Activated naive CD8-positive, alpha-beta T cell treated with anti-CD3 and anti-CD28 coated beads, Interleukin-2, amount 10 ng/mL, durations not matched to agents 7 days and 5 days (primary cell): ENCODE data around the gene SORCS1. TPM values are rescaled to one million over a fixed set of nuclear protein-coding genes. Genes with fewer than 3 reads are reported as not detected.

Experiments
- ATAC-seq: fragments of 150-1000 bp; cut with Tn5 transposase; one replicate; pipeline ENCODE4 v1.10.0; 2021; ENCODE audit warnings: low read depth, moderate library complexity
- POLR2A ChIA-PET: fragments of 350-600 bp; sonication (Branson Sonifier 250); formaldehyde crosslinking; loops from one replicate; lab custom pipeline; 2021; ENCODE audit warnings: antibody characterized with exemption; lab: Charles Lee
- DNase-seq: peaks from one replicate; pipeline ENCODE4 v3.0.0; 2021
- H3K27ac Mint-ChIP-seq: one replicate; pipeline ENCODE4 v1.8.0; 2022; ENCODE audit warnings: mild to moderate bottlenecking, mixed read lengths
- H3K27me3 Mint-ChIP-seq: one replicate; pipeline ENCODE4 v1.8.0; 2022; ENCODE audit warnings: mild to moderate bottlenecking, moderate library complexity, mixed read lengths
- H3K36me3 Mint-ChIP-seq: one replicate; pipeline ENCODE4 v1.8.0; 2021; ENCODE audit warnings: mild to moderate bottlenecking, mixed read lengths
- H3K4me1 Mint-ChIP-seq: one replicate; pipeline ENCODE4 v1.8.0; 2021; ENCODE audit warnings: mixed read lengths
- H3K4me3 Mint-ChIP-seq: one replicate; pipeline ENCODE4 v1.8.0; 2022; ENCODE audit warnings: mild to moderate bottlenecking, moderate library complexity, mixed read lengths
- H3K9me3 Mint-ChIP-seq: one replicate; pipeline ENCODE4 v1.8.0; 2021; ENCODE audit warnings: mixed read lengths
- total RNA-seq, 2 experiments: library from RNA; stranded (reverse); gene quantifications; one replicate each; pipeline ENCODE4 v1.2.3, GENCODE V29; 2021

Gene SORCS1
- total RNA-seq, 2 experiments from 2014 or later, result not detected

DNA sequence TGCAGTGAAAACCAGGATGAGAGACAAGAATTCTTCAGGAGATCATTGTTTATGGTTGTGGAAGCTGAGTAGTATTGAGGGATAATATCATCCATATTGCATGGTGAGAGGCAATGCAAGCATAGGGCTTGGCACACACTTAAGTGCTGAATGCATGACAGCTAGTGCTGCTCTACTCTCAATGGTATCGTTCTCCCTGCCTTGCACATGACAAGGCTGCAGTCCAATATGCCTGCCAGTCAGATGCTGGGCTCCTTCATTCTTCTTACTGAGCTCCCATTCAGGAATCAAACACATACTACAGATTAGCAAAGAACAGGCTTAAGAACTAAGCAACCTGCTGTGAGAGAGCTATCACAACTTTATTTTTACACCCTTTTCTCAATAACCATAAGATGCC, 72.2 kb downstream of the SORCS1 start:
- Mint-ChIP-seq H3K4me3 (no peak overlapping the region), H3K36me3 (no peaks in the 10 kb centered on the region), H3K27me3 (no peaks in the 10 kb centered on the region), H3K27ac (no peak overlapping the region), H3K4me1 (no peaks in the 10 kb centered on the region), H3K9me3 (peaks cover 6% of the 10 kb centered on the region)
- ATAC-seq (no peak), DNase-seq (no peak)
- POLR2A ChIA-PET, result no interaction called here

DNA sequence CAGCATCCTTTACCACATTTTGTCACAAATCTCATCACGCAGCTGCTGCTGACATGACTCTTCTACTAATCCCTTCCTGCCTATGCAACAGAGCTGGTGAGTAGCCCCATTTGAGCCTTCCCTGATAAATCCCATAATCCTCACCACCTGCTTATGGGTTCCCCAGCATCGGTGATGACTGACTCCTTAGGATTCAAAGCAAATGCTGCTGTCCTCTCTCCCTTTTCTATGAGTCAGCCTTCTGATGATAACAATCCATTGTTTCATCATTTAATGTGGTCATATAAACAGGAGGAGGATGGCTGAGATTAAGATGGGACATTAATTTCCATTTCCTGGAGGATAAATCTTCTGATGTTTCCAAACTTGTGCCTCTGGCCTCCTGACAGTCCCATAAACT, 73.4 kb downstream of the SORCS1 start:
- H3K4me1 Mint-ChIP-seq, result no peaks in the 10 kb centered on the region
- H3K27me3 Mint-ChIP-seq, result no peaks in the 10 kb centered on the region
- ATAC-seq, result no peak
- POLR2A ChIA-PET, result no interaction called here
- H3K27ac Mint-ChIP-seq, result no peak overlapping the region
- H3K9me3 Mint-ChIP-seq, result peaks cover 6% of the 10 kb centered on the region
- no peak overlapping the region for H3K4me3 Mint-ChIP-seq
- H3K36me3 Mint-ChIP-seq, result no peaks in the 10 kb centered on the region
- DNase-seq, result no peak

DNA sequence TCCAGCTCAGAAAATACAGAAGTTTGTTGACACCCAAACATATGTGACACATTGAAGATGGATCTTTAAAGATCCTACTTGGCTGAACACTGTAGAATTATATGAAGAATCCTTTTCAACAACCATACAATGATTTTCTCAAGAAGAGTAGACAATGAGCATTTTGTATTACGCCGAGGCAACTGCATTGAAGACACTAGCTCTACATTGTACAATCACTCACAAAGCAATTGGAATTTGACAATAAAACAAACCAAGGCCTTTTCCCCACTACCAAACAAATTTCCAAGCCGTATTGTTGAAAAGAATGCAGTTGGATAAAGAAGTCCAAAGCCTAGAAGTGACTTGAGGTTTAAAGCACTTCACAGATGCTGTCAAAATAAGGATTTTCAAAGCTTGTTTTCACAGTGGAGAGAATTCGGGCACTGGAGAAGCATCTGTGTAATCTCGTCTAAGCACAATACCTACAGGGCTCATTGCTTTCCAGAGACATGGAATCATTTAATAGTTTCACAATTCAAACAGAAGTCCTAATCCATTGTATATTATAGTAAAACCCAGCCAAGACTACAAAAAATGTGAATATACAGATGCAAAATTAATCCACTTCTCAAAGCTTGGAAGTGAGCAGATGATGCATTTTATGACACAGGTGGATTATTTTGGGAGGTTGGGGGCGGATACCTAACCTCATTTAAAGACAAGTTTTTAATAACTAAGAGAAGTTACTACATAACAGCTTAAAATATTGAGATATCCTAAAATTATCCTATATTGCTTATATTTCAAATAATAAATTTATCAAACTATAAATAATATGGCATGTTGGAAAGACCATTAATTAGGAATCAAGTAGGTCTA, 78.6 kb downstream of the SORCS1 start:
- H3K27ac Mint-ChIP-seq, result no peak overlapping the region
- POLR2A ChIA-PET, result no interaction called here
- no peak overlapping the region for H3K4me3 Mint-ChIP-seq
- H3K9me3 Mint-ChIP-seq, result peaks cover 6% of the 10 kb centered on the region
- H3K4me1 Mint-ChIP-seq, result no peaks in the 10 kb centered on the region
- no peaks in the 10 kb centered on the region for H3K36me3 Mint-ChIP-seq
- H3K27me3 Mint-ChIP-seq, result no peaks in the 10 kb centered on the region
- DNase-seq, result no peak
- no peak for ATAC-seq

DNA sequence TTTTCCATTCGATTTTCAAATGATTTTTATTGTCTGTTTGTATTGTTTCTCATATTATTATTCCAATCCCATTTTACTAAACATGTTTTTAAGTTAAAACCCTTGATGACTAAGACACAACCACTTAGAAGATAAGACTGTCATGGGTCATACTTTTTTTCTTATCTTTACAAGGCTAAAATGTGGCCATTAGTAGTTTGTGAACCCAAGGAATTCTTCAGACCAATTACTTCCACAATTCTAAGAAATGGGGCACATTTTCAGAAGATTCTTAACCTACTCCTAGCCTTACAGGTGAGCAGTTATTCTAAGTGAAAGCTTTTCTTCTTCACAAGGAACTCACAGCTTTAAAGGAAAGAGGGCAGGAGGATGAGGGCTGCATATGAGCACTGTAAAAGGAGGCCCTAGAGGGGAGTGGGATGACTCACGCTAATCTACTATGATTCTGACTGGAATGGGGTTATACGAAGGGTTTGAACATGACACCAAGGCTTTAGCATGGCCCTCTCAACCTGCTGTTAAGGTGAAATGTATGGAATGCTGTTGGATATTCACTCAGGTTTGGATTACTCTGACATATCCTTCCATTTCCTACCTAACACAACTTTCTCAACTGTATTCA, 81.0 kb downstream of the SORCS1 start:
- ATAC-seq (no peak), DNase-seq (no peak)
- Mint-ChIP-seq H3K4me3 (no peak overlapping the region), H3K27me3 (no peaks in the 10 kb centered on the region), H3K36me3 (no peaks in the 10 kb centered on the region), H3K27ac (no peak overlapping the region), H3K4me1 (no peaks in the 10 kb centered on the region), H3K9me3 (peaks cover 2% of the 10 kb centered on the region)
- POLR2A ChIA-PET, result no interaction called here

DNA sequence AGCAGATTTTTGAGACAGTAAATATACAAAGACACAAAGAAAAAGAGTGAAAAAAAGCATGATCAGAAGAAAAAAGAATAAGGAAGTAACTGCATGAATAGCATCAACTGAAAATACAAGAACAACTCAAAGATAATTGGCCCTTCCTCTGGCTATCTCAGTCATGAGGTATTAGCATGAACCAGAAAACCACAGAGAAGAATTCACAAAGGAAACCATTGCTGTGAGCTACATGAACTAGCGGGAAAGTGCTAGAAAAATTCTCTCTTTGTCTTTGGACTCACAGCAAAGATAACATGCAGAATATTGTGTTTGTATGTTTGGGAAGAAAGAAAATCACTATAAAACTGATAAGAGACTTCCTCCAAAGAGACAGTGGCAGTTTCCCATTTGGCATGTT, 82.9 kb downstream of the SORCS1 start:
- Mint-ChIP-seq H3K4me1 (no peaks in the 10 kb centered on the region), H3K9me3 (no peaks in the 10 kb centered on the region), H3K36me3 (no peaks in the 10 kb centered on the region), H3K4me3 (no peak overlapping the region), H3K27ac (no peak overlapping the region), H3K27me3 (no peaks in the 10 kb centered on the region)
- no peak for DNase-seq
- ATAC-seq, result no peak
- POLR2A ChIA-PET, result no interaction called here

DNA sequence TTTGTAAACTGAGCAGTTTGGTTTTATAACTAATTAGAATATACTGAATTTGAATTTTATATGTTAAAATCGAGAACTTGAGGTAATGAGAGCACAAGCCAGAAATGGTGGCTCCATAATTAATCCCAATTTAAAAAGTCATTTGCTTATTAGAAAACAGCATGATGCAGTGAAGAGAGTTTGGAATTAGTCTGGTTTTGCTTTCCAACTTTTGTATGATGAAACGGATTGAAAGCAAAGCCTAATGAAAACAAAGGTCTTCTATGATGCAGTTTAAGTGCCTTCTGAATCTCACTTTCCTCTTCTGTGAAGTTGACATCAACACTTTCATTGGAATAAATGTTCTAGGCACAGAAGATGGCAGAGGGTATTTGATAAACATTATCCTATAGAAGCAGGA, 89.4 kb downstream of the SORCS1 start:
- Mint-ChIP-seq H3K27ac (no peak overlapping the region), H3K27me3 (no peaks in the 10 kb centered on the region), H3K36me3 (no peaks in the 10 kb centered on the region), H3K9me3 (no peaks in the 10 kb centered on the region), H3K4me1 (no peaks in the 10 kb centered on the region), H3K4me3 (no peak overlapping the region)
- ATAC-seq (no peak), DNase-seq (no peak)
- POLR2A ChIA-PET, result no interaction called here

DNA sequence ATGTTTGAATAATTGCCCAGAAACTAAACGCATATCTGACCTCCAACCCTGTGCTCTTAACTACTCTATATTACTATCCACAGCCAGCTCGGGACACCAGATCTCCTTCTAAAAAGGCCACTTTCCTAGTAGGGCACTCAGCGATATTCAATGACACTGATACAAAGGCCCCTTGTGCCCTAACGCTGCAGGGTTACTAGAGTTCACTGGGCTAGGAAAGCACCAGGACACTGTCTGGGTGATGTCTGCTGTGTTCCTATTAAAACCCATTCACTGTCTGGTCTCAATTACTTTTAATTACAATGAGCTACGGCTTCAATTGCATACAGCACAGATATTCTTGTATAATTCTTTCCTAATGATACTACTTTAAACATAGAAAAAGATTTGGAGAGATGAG, 91.7 kb downstream of the SORCS1 start:
- ATAC-seq (no peak), DNase-seq (no peak)
- H3K4me3 Mint-ChIP-seq, result no peak overlapping the region
- no peaks in the 10 kb centered on the region for H3K27me3 Mint-ChIP-seq
- POLR2A ChIA-PET, result no interaction called here
- H3K9me3 Mint-ChIP-seq, result no peaks in the 10 kb centered on the region
- no peaks in the 10 kb centered on the region for H3K4me1 Mint-ChIP-seq
- H3K36me3 Mint-ChIP-seq, result no peaks in the 10 kb centered on the region
- no peak overlapping the region for H3K27ac Mint-ChIP-seq

DNA sequence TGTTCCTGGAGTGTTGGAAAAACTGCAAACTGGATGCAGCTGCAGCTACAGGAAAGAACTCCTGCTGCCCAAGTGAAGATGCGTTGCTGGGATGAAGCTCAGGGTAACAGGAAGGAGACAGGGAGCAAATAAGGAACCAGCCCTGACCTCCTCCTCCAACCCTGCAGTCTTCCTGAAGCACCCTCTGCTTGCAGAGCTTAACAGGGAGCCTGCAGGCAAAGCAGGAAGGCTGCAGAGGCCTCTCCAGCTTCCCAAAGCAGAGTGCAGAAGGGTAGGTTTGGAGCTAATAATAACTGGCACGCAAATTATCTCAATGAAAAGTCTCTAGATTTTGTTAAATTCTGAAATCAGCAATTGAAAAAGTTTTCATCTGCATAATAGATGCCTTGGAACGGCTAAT, 92.5 kb downstream of the SORCS1 start:
- POLR2A ChIA-PET, result no interaction called here
- Mint-ChIP-seq H3K36me3 (no peaks in the 10 kb centered on the region), H3K27ac (no peak overlapping the region), H3K9me3 (no peaks in the 10 kb centered on the region), H3K4me1 (no peaks in the 10 kb centered on the region), H3K4me3 (no peak overlapping the region), H3K27me3 (no peaks in the 10 kb centered on the region)
- DNase-seq (no peak), ATAC-seq (no peak)

DNA sequence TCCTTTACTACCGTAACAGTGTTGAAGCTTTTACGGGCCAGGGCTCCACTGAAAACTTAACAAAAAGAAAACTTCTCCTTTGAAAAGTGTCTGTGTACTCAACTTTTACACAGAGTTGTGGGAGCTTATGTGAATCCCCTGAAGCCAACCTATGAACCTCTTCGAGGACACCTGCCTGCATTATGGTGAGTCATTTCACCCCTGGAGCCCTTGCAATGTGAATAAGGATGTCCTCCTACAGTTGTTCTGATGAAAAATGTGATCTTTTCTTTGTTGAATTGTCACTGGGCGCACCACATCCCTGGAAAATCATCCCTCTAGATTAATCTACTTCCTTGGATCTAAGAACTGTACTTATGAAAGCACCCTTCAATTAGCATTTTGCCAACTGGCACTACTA, 93.2 kb downstream of the SORCS1 start:
- no peak overlapping the region for H3K4me3 Mint-ChIP-seq
- no peak overlapping the region for H3K27ac Mint-ChIP-seq
- no peak for DNase-seq
- no peaks in the 10 kb centered on the region for H3K36me3 Mint-ChIP-seq
- H3K4me1 Mint-ChIP-seq, result no peaks in the 10 kb centered on the region
- no peaks in the 10 kb centered on the region for H3K9me3 Mint-ChIP-seq
- no peak for ATAC-seq
- POLR2A ChIA-PET, result no interaction called here
- H3K27me3 Mint-ChIP-seq, result no peaks in the 10 kb centered on the region

DNA sequence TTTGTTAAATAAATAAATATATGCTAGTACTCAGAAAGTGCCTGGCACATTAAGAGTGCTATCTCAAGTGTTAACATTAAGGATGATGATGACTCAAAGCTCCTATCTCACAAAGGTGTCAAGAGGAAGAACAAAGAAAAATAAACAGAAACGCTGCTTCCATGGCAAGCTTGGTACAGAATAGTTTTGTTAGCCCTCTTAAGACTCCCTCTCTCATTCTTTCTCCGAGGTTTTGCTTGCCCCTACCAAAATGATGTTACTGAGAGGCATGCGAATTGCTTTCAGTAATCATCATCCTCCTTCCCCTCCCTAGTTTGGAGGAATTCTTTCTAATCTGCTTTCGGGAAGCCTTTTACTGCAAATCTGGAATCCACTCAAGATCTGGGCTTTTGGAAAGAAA, 96.7 kb downstream of the SORCS1 start:
- Mint-ChIP-seq H3K4me3 (no peak overlapping the region), H3K27me3 (no peaks in the 10 kb centered on the region), H3K4me1 (no peaks in the 10 kb centered on the region), H3K9me3 (peaks cover 4% of the 10 kb centered on the region), H3K27ac (no peak overlapping the region), H3K36me3 (no peaks in the 10 kb centered on the region)
- no peak for DNase-seq
- POLR2A ChIA-PET, result no interaction called here
- ATAC-seq, result no peak

DNA sequence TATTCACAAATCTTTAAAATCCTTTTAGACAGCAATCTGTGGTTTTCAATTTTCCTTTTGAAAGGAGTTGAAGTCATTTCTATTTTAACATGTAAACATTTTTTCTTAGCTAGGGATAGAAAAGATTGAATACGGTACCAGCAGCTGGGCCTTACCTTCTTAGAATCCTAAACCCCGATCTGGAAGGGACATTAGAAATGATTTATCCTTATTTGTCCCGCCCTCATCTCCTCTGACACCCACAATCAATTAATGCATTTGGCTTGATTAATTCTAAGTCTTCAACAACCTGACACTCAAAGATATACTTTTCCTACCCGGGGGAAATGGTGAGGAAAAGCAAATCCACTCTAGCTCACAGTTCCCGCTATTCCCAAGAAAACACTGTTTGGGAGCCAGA, 100.4 kb downstream of the SORCS1 start:
- H3K36me3 Mint-ChIP-seq, result no peaks in the 10 kb centered on the region
- H3K9me3 Mint-ChIP-seq, result peaks cover 4% of the 10 kb centered on the region
- no peaks in the 10 kb centered on the region for H3K4me1 Mint-ChIP-seq
- DNase-seq (no peak), ATAC-seq (no peak)
- no peak overlapping the region for H3K27ac Mint-ChIP-seq
- no peak overlapping the region for H3K4me3 Mint-ChIP-seq
- H3K27me3 Mint-ChIP-seq, result no peaks in the 10 kb centered on the region
- POLR2A ChIA-PET, result no interaction called here

DNA sequence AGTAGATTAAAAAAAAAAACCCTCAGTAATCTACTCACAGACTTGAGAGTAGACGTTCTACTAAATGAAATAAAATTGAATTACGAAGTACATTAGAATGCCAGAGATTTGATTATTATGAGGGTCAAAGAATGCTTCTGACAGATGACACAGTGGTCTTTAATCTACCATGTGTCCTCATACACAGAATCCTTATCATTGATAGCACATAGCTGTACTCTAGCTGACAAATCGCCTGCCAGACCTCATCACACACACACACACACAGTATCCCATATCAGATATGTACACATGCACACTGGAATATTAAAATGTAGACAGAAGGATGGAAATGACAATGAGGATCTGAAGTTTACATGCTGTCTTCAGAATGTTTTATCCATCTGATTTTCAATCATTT, 104.6 kb downstream of the SORCS1 start:
- H3K9me3 Mint-ChIP-seq, result peaks cover 4% of the 10 kb centered on the region
- no peaks in the 10 kb centered on the region for H3K4me1 Mint-ChIP-seq
- H3K27ac Mint-ChIP-seq, result no peak overlapping the region
- DNase-seq (no peak), ATAC-seq (no peak)
- H3K27me3 Mint-ChIP-seq, result no peaks in the 10 kb centered on the region
- no peaks in the 10 kb centered on the region for H3K36me3 Mint-ChIP-seq
- POLR2A ChIA-PET, result no interaction called here
- H3K4me3 Mint-ChIP-seq, result no peak overlapping the region

DNA sequence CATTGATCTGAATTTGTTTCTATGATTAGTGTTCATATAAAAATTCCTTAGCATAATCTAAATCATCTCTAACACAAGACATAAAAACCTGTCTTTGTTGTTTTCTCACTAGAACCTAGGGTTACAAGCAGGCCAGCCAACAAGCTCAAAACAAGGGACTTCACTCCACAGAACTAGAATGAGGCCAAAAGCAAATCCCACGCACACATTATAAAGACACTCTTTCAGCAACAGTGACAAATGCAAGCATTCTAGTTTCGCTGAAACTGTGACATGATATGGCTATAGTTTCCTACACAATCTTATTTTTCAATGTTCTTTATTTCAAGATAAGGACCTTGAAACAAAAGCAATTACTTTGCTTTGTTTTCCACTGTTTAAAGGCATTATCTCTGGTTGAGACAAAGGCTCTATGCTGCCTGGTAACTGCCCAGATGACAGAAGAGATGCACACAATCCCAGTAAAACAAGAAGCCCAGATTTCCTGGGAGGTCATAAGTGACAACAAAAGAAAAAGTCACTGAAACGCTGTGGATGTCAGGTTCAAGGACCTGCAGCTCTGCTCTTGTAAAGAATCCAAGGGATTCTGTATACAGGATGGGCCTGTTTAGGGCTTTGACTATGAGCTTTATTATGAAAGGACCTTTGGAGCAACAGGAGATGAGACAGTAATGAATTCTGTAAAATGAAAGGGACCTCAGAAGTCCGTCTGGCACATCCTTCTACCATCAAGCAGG, 105.3 kb downstream of the SORCS1 start:
- Mint-ChIP-seq H3K4me3 (no peak overlapping the region), H3K27ac (no peak overlapping the region), H3K9me3 (no peaks in the 10 kb centered on the region), H3K27me3 (no peaks in the 10 kb centered on the region), H3K36me3 (no peaks in the 10 kb centered on the region), H3K4me1 (no peaks in the 10 kb centered on the region)
- no peak for ATAC-seq
- DNase-seq, result no peak
- POLR2A ChIA-PET, result no interaction called here

DNA sequence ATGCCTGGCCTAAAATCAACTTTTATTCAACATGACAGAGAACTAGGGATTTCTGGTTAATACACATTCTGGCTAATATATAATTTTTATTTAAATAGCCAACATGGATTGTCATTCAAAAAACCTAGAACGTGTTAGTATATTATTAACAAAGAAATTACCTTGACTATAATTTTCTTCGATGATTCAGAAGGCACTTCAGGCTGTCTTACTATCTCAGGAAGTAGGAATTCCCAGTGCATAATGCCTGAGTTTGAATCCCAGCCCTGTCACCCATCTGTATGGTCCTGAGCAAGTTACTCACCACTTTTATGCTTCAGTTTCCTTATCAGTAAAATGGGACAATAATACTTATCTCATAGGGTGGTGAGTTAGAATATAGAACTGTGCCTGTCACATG, 106.2 kb downstream of the SORCS1 start:
- no peak overlapping the region for H3K27ac Mint-ChIP-seq
- H3K4me1 Mint-ChIP-seq, result no peaks in the 10 kb centered on the region
- H3K4me3 Mint-ChIP-seq, result no peak overlapping the region
- H3K36me3 Mint-ChIP-seq, result no peaks in the 10 kb centered on the region
- H3K27me3 Mint-ChIP-seq, result no peaks in the 10 kb centered on the region
- ATAC-seq (no peak), DNase-seq (no peak)
- no peaks in the 10 kb centered on the region for H3K9me3 Mint-ChIP-seq
- POLR2A ChIA-PET, result no interaction called here
